Right lobe of liver (tissue), 6 donors: ENCODE measurements around the gene ZMYND10. TPM values are rescaled to one million over a fixed set of nuclear protein-coding genes. Genes with fewer than 3 reads are reported as not detected.

Source experiments
- ATAC-seq, 4 donors: fragments of 200-7000 bp; cut with Tn5 transposase; one replicate each; pipeline ENCODE4 v1.9.1; 2020; ENCODE audit warnings: mild to moderate bottlenecking in 4 of 4, moderate library complexity in 4 of 4
- DNase-seq, 3 donors: peaks; one replicate each; pipeline ENCODE4 v3.0.0-alpha.2; 2020
- H3K27ac ChIP-seq, 3 donors: fragments of 200-600 bp; one replicate each; pipeline ENCODE4 v1.8.0; 2022
- H3K27me3 ChIP-seq, 2 donors: fragments of 200-600 bp; one replicate each; pipeline ENCODE4 v1.8.0; 2022
- H3K36me3 ChIP-seq, 4 donors: fragments of 200-600 bp; sonication (generic) in 1 of 4; one replicate each; pipeline versions ENCODE4 v1.5.1 to v1.8.0; 2017 to 2022; ENCODE audit warnings: control low read depth in 1 of 4
- H3K4me1 ChIP-seq, 4 donors: fragments of 200-600 bp; sonication (generic) in 1 of 4; one replicate each; pipeline versions ENCODE4 v1.5.1 to v1.8.0; 2017 to 2022; ENCODE audit warnings: control low read depth in 1 of 4
- H3K4me3 ChIP-seq, 3 donors: fragments of 200-600 bp; one replicate each; pipeline ENCODE4 v1.8.0; 2022
- H3K9me3 ChIP-seq, 4 donors: fragments of 200-600 bp; sonication (generic) in 1 of 4; one replicate each; pipeline versions ENCODE4 v1.5.1 to v1.8.0; 2017 to 2022; ENCODE audit warnings: control low read depth in 1 of 4
- CTCF ChIP-seq, 4 donors: fragments of 200-600 bp in 3 of 4; fragments of 450-650 bp in 1 of 4; IDR thresholded peaks; one replicate each; pipeline versions ENCODE4 v1.5.1 to v1.8.0; 2016 to 2022; ENCODE audit warnings: antibody characterized with exemption in 4 of 4, mild to moderate bottlenecking in 2 of 4
- POLR2A ChIP-seq: fragments of 450-650 bp; IDR thresholded peaks from one replicate; pipeline ENCODE4 v1.6.1; 2017; ENCODE audit warnings: antibody characterized with exemption, mild to moderate bottlenecking
- WGBS: methylation state at CpG from one replicate; pipeline ENCODE4 v1.1.6; 2018; ENCODE audit warnings: low coverage, low lambda C conversion rate; ENCODE audit not compliant: insufficient coverage; ENCODE audit errors: missing lambda C conversion rate; 5-methylcytosine and 5-hydroxymethylcytosine counted together
- intact Hi-C, 2 donors: fragments of 100-400 bp; cut with DNase I; formaldehyde crosslinking; loops; one replicate each; pipeline versions ENCODE4 v1.11.2 to v1.14.1; 2022
- total RNA-seq, 6 experiments: library from RNA; depleted of rRNA in 2 of 6; stranded (reverse); fragments of >200 nt in 2 of 6; fragmentation: NEBNext Ultra II Directional in 3 of 6; extraction: Animal tissue kit (Norgen Biotek cat#: 25700) in 3 of 6; gene quantifications; one replicate each; pipeline versions ENCODE4 v1.1.0 to v1.2.4, GENCODE V29; 2016 to 2023
- donor health status: DM: no; HTN: yes; CAD: no.
- donor health status: DM: no; HTN: no; CAD: no.
- donor health status: DM: no; HTN: no; CAD: no.
- donor health status: DM: no; HTN: yes; CAD: no.
- donor health status: DM: no; HTN: yes; CAD: no.

ZMYND10 gene
- total RNA-seq, 6 experiments from 2014 or later: 0.25 to 0.70 (median 0.46) TPM

GRCh38 chr3:50378757-50379156 lies 33.2 kb upstream of the ZMYND10 start:
- H3K9me3 ChIP-seq: no peaks in the 10 kb centered on the region
- intact Hi-C loops: loop anchor here in 1 of 2 donors (10.0 kb wide), 1 partner anchor 156 kb away; no protein-coding TSS in a partner anchor
- H3K4me3 ChIP-seq: no peak overlapping the region
- TF ChIP-seq POLR2A (no peak), CTCF (IDR thresholded peaks at IDR 0.05) (no peak)
- DNase-seq (no peak), ATAC-seq (no peak)
- WGBS: 86% methylated on average over 10 of the region's 17 CpGs
- no peaks in the 10 kb centered on the region for H3K36me3 ChIP-seq
- no peak overlapping the region for H3K27ac ChIP-seq
- H3K4me1 ChIP-seq: no peaks in the 10 kb centered on the region
- no peaks in the 10 kb centered on the region for H3K27me3 ChIP-seq

GRCh38 chr3:50378024-50378423 lies 32.5 kb upstream of the ZMYND10 start:
- no CpG with 5 or more reads among the region's 6 CpGs for WGBS

GRCh38 chr3:50375258-50375931 lies 29.9 kb upstream of the ZMYND10 start:
- WGBS: no CpG with 5 or more reads among the region's 7 CpGs
- H3K4me1 ChIP-seq: no peaks in the 10 kb centered on the region
- H3K9me3 ChIP-seq: no peaks in the 10 kb centered on the region
- ATAC-seq (no peak), DNase-seq (no peak)
- TF ChIP-seq CTCF (IDR thresholded peaks at IDR 0.05) (no peak), POLR2A (no peak)
- no peaks in the 10 kb centered on the region for H3K27me3 ChIP-seq
- H3K4me3 ChIP-seq: no peak overlapping the region
- H3K27ac ChIP-seq: no peak overlapping the region
- no peaks in the 10 kb centered on the region for H3K36me3 ChIP-seq
- intact Hi-C loops: loop anchor here in 1 of 2 donors (10.0 kb wide), 1 partner anchor 159 kb away; no protein-coding TSS in a partner anchor

More at GRCh38 chr3:50378024-50378423, 32.5 kb upstream of the ZMYND10 start:
- H3K27ac ChIP-seq: no peak overlapping the region
- H3K36me3 ChIP-seq: no peaks in the 10 kb centered on the region
- no peak for TF ChIP-seq POLR2A
- no peak for TF ChIP-seq CTCF (IDR thresholded peaks at IDR 0.05)
- DNase-seq (no peak), ATAC-seq (no peak)
- no peak overlapping the region for H3K4me3 ChIP-seq
- H3K9me3 ChIP-seq: no peaks in the 10 kb centered on the region
- H3K27me3 ChIP-seq: no peaks in the 10 kb centered on the region
- intact Hi-C loops: loop anchor here in 1 of 2 donors (10.0 kb wide), 1 partner anchor 157 kb away; no protein-coding TSS in a partner anchor
- no peaks in the 10 kb centered on the region for H3K4me1 ChIP-seq

GRCh38 chr3:50374363-50375257 lies 29.1 kb upstream of the ZMYND10 start:
- intact Hi-C loops: loop anchor here in 1 of 2 donors (10.0 kb wide), 1 partner anchor 160 kb away; no protein-coding TSS in a partner anchor
- no peak overlapping the region for H3K4me3 ChIP-seq
- no peaks in the 10 kb centered on the region for H3K4me1 ChIP-seq
- 29% methylated on average over 6 of the region's 22 CpGs for WGBS
- ATAC-seq: no peak
- no peaks in the 10 kb centered on the region for H3K9me3 ChIP-seq
- H3K27ac ChIP-seq: no peak overlapping the region
- no peak for TF ChIP-seq CTCF (IDR thresholded peaks at IDR 0.05)
- TF ChIP-seq POLR2A: no peak
- no peaks in the 10 kb centered on the region for H3K36me3 ChIP-seq
- no peak for DNase-seq
- no peaks in the 10 kb centered on the region for H3K27me3 ChIP-seq
